Lower lobe of right lung (tissue), 2 donors: ENCODE measurements around the gene TNFRSF13B. TPM values are rescaled to one million over a fixed set of nuclear protein-coding genes. Genes with fewer than 3 reads are reported as not detected.

ENCODE experiments used
- ATAC-seq, 2 donors: fragments of 200-7000 bp; cut with Tn5 transposase; one replicate each; pipeline ENCODE4 v1.9.1; 2020 to 2022; ENCODE audit warnings: mild to moderate bottlenecking in 2 of 2, moderate library complexity in 2 of 2
- DNase-seq: peaks from one replicate; pipeline ENCODE4 v3.0.0-alpha.2; 2020
- H3K27ac ChIP-seq: fragments of 200-600 bp; one replicate; pipeline ENCODE4 v1.8.0; 2022
- H3K27me3 ChIP-seq: fragments of 200-600 bp; one replicate; pipeline ENCODE4 v1.8.0; 2022; ENCODE audit warnings: low read depth
- H3K36me3 ChIP-seq: fragments of 200-600 bp; one replicate; pipeline ENCODE4 v1.8.0; 2022; ENCODE audit warnings: mild to moderate bottlenecking
- H3K4me1 ChIP-seq: fragments of 200-600 bp; one replicate; pipeline ENCODE4 v1.8.0; 2022
- H3K4me3 ChIP-seq: fragments of 200-600 bp; one replicate; pipeline ENCODE4 v1.8.0; 2022; ENCODE audit warnings: mild to moderate bottlenecking
- H3K9me3 ChIP-seq: fragments of 200-600 bp; one replicate; pipeline ENCODE4 v1.8.0; 2022
- CTCF ChIP-seq: fragments of 200-600 bp; IDR thresholded peaks from one replicate; pipeline ENCODE4 v1.8.0; 2022; ENCODE audit warnings: antibody characterized with exemption, mild to moderate bottlenecking
- intact Hi-C: fragments of 100-400 bp; cut with DNase I; formaldehyde crosslinking; loops from one replicate; pipeline ENCODE4 v1.11.0; 2022
- total RNA-seq: library from RNA; stranded (reverse); fragmentation: NEBNext Ultra II Directional; extraction: Animal tissue kit (Norgen Biotek cat#: 25700); gene quantifications from one replicate; pipeline ENCODE4 v1.2.1, GENCODE V29; 2021
- donor health status: DM: no; HTN: yes; CAD: no; lungs with severe emphysema.

Gene TNFRSF13B
- total RNA-seq, 1 donor from 2014 or later = 0.27 TPM

- Histone ChIP-seq H3K27ac (no peak overlapping the region), H3K9me3 (no peaks in the 10 kb centered on the region), H3K36me3 (no peaks in the 10 kb centered on the region), H3K4me3 (no peak overlapping the region), H3K4me1 (no peaks in the 10 kb centered on the region), H3K27me3 (no peaks in the 10 kb centered on the region)
- ATAC-seq (no peak), DNase-seq (peak; percentile 37)
- intact Hi-C loops = no loop called here
- TF ChIP-seq CTCF = no peak
Measured at GRCh38 chr17:16940116-16940881, 31.6 kb downstream of the TNFRSF13B start.

DNA sequence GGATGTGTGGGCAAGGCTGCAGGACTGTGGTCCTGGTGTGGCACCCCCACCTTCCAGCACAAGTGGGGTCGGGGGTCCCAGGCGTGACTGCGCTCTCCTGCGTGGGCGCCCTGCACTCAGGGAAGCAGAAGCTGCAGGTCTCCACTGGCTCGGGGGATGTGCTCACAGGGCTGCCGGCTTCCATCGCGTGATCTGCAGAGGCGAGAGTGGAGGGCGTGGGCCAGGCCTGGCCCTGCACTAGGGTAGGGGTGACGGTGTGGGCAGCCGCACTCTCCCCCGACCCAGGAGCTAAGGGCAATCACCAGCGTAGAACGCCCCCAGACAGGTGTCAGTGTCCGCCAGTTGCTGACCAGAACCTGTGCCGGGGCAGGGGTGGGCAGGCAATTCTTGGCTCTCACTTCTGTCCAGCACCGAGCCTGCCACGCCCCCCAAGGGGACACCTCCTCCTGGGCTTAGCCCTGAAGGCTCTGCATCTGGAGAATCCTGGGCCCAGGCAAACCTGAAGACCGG is 32.3 kb downstream of the TNFRSF13B start:
- Histone ChIP-seq H3K36me3 (no peaks in the 10 kb centered on the region), H3K4me3 (no peak overlapping the region), H3K27me3 (no peaks in the 10 kb centered on the region), H3K27ac (no peak overlapping the region), H3K9me3 (no peaks in the 10 kb centered on the region), H3K4me1 (no peaks in the 10 kb centered on the region)
- ATAC-seq = no peak
- DNase-seq = peak; percentile 42
- intact Hi-C loops = no loop called here
- TF ChIP-seq CTCF = no peak

- no peak for TF ChIP-seq CTCF
- Histone ChIP-seq H3K27ac (no peak overlapping the region), H3K4me3 (no peak overlapping the region), H3K36me3 (no peaks in the 10 kb centered on the region), H3K27me3 (no peaks in the 10 kb centered on the region), H3K9me3 (no peaks in the 10 kb centered on the region), H3K4me1 (no peaks in the 10 kb centered on the region)
- intact Hi-C loops = no loop called here
- ATAC-seq = no peak
- DNase-seq = no peak
Measured at GRCh38 chr17:16939208-16939576, 32.7 kb downstream of the TNFRSF13B start.

- ATAC-seq (no peak), DNase-seq (no peak)
- Histone ChIP-seq H3K27ac (no peak overlapping the region), H3K4me1 (no peaks in the 10 kb centered on the region), H3K4me3 (no peak overlapping the region), H3K36me3 (no peaks in the 10 kb centered on the region), H3K9me3 (no peaks in the 10 kb centered on the region), H3K27me3 (no peaks in the 10 kb centered on the region)
- intact Hi-C loops = no loop called here
- TF ChIP-seq CTCF = no peak
Measured at GRCh38 chr17:16938496-16939207, 33.3 kb downstream of the TNFRSF13B start.

GRCh38 chr17:16938031-16938430 is 33.9 kb downstream of the TNFRSF13B start:
- DNase-seq (no peak), ATAC-seq (no peak)
- intact Hi-C loops = no loop called here
- Histone ChIP-seq H3K4me1 (no peaks in the 10 kb centered on the region), H3K27ac (no peak overlapping the region), H3K36me3 (no peaks in the 10 kb centered on the region), H3K27me3 (no peaks in the 10 kb centered on the region), H3K4me3 (no peak overlapping the region), H3K9me3 (no peaks in the 10 kb centered on the region)
- no peak for TF ChIP-seq CTCF
